ENCODE data around the gene IL5.
A peak's percentile ranks its signal among the peaks of the same experiment; 100 is the strongest.
"Not testable (repeated sequence)": the region's sequence is repeated elsewhere in the genome, so short reads cannot be mapped to it uniquely, and the experiment has no call there.

IL5 gene

GRCh38 chr5:132528866-132529634 is 14.3 kb downstream of the IL5 start:
- DNase-seq (ENCODE audit: low read depth), result no peak

- DNase-seq (ENCODE audit: low read depth), result no peak
These were observed 15.3 kb downstream of the IL5 start for GRCh38 chr5:132528021-132528420.

- no peak for DNase-seq (ENCODE audit: low read depth)
These were observed 16.3 kb downstream of the IL5 start for GRCh38 chr5:132526974-132527564.

- no peak for DNase-seq (ENCODE audit: low read depth)
These were observed 16.9 kb downstream of the IL5 start for GRCh38 chr5:132526290-132526973.

DNA sequence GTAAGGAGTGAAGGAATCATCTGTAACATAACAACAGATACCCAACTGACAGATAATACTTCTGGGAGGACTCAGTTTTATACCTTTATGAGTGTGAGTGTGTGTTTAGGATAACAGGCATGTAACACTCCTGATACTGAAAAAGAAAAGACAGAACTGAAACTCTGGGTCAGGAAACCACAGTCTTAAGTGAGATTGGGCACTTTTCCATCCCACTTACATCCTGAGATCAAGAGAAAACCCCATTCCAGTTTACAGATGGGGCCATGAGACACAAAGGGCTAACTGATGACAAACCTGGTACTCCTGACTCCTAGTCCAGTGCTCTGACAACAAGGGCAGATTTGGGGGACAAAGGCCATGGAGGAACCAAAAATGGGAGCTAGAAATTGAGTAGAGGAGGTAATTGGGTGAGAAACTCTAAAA is 18.0 kb downstream of the IL5 start:
- DNase-seq (ENCODE audit: low read depth), result no peak

GRCh38 chr5:132524877-132525276 is 18.4 kb downstream of the IL5 start:
- DNase-seq (ENCODE audit: low read depth), result not testable (repeated sequence)

DNA sequence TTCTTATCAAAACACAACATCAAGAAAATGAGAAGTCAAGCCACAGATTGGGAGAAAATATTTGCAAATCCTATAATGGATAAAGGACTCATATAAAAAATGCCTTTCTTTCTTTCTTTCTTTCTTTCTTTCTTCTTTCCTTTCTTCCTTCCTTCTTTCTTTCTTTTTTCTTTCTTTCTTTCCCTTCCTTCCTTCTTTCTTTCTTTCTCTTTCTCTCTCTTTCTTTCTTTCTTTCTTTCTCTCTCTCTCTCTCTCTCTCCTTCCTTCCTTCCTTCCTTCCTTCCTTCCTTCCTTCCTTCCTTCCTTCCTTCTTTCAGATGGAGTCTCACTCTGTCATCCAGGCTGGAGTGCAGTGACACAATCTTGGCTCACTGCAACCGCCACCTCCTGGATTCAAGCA is 21.3 kb downstream of the IL5 start:
- DNase-seq (ENCODE audit: low read depth), result not testable (repeated sequence)

DNA sequence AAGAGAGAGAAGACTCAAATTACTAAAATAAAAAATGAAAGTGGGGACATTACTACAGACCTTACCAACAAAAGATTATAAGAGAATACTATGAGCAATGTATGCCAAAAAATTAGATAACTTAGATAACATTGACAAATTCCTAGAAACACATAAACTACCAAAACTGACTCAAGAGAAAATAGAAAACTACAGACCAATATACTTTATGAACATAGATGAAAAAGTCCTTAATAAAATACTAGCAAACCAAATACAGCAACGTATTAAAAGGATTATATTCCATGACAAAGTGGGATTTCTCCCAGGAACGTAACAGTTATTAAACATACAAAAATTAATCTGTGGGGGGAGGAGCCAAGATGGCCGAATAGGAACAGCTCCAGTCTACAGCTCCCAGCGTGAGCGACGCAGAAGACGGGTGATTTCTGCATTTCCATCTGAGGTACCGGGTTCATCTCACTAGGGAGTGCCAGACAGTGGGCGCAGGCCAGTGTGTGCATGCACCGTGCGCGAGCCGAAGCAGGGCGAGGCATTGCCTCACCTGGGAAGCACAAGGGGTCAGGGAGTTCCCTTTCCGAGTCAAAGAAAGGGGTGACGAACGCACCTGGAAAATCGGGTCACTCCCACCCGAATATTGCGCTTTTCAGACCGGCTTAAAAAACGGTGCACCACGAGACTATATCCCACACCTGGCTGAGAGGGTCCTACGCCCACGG is 29.5 kb downstream of the IL5 start:
- not testable (repeated sequence) for DNase-seq (ENCODE audit: low read depth)

DNA sequence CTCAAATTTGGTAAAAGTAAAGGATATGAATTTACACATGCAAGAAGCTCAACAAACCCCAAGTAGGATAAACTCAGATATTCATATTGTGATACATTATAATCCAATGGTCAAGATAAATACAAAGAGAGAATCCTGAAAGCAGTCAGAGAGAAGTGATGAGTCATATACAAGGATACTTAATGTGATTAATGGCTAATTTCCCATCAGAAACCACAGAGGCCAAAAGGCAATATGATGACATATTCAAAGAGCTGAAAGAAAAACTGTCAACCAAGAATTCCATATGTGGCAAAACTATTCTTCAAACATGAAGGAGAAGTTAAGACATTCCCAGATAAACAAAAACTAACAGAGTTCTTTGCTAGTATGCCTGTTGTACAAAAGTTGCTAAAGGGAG is 33.2 kb downstream of the IL5 start:
- DNase-seq (ENCODE audit: low read depth), result peak; percentile 71

- DNase-seq (ENCODE audit: low read depth), result peak; percentile 98
These were observed 37.1 kb downstream of the IL5 start for GRCh38 chr5:132506094-132506692.

- no peak for DNase-seq (ENCODE audit: low read depth)
These were observed 37.7 kb downstream of the IL5 start for GRCh38 chr5:132505641-132506040.

DNA sequence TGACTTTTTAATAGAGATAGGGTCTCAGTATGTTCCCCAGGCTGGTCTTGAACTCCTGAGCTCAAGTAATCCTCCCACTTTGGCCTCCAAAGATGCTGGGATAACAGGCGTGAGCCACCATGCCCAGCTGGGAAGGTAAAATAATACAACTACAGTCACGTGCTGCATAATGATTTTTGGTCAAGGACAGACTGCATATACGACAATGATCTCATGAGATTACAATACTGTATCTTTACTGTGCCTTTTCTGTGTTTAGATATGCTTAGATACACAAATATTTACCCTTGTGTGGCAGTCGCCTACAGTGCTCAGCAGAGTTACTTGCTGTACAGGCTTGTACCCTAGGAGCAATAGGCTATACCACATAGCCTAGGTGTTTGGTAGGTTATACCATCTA is 38.6 kb downstream of the IL5 start:
- no peak for DNase-seq (ENCODE audit: low read depth)

- no peak for DNase-seq (ENCODE audit: low read depth)
These were observed 40.1 kb downstream of the IL5 start for GRCh38 chr5:132503244-132503643.

DNA sequence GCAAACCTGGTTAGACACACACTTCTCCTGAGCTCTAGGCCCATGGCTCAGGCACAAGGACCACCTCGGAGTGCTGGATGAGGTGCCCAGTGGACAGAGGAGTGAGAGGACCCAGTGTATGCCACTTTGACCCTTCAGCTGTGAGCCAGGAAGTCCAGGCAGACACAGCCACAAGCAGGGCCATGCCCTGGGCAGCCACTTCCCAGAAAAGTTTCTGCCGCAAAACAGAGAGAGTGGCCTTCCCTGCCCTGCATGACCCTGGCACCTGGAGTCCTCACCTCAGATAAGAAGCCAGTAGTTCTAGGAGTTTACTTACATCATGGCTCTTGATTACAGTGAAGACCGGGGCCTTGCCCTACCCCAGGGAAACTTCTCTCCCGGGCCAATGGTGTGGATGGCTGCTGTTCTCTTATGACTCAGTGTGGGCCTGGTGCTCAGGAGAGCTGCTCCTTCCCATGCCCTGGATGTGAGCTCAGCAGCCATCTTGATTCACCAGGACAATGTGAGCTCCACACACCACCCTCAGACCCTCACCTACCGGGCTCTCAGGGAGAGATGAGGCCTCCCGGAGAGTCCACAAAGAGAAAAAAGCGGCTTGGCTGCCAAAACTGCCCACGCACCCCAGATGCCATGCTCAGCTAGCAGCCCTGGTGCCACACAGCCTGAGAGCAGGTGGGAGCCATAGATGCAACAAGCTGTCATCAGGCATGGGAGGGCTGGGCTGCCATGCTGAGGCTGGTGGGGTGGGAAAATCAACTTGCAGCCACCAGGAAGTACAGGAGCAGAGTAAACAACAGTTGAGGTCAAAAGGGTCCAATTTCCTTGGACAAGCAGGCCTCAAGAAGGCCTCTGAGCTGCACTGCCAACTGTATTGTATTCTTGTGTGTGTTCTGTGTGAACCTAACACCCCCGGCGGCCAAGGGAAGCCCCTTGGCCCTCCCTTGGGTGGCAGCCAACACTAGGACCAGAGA is 41.1 kb downstream of the IL5 start:
- DNase-seq (ENCODE audit: low read depth), result no peak

- no peak for DNase-seq (ENCODE audit: low read depth)
These were observed 41.7 kb downstream of the IL5 start for GRCh38 chr5:132501629-132501956.

DNA sequence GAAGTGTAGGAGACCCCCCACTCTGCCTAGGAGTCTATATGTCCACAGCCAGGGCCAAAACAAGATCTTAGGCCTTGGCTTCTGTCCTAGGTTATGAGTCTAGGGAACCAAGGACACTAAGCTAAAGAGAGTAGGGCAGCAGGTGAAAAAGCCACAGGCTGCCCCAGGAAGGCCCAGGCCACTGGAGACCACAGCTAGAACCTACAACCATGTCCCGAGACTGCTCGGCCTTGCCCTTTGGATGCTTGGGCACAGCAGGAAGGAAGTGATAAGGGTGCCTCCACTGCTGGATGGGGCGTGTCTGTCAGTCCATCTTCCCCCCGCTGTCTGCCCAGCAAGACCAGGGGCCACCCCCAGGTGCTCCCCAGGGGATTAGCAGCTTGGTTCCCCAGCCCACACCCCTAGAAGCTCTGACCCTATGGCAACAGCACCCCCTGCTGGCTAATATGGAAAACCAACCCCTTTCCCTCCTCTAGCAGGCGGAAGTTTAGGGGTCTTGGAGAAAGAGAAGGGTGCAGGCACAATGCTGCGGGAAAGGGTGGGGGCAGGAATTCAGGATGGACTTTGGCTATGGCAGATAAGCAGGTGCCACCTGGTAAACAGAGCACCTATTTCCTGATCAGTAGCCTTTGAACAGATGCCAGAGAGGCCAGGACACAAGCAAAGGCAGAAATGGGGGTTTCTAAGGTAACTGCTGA is 42.2 kb downstream of the IL5 start:
- no peak for DNase-seq (ENCODE audit: low read depth)

- no peak for DNase-seq (ENCODE audit: low read depth)
These were observed 42.9 kb downstream of the IL5 start for GRCh38 chr5:132500244-132500930.

DNA sequence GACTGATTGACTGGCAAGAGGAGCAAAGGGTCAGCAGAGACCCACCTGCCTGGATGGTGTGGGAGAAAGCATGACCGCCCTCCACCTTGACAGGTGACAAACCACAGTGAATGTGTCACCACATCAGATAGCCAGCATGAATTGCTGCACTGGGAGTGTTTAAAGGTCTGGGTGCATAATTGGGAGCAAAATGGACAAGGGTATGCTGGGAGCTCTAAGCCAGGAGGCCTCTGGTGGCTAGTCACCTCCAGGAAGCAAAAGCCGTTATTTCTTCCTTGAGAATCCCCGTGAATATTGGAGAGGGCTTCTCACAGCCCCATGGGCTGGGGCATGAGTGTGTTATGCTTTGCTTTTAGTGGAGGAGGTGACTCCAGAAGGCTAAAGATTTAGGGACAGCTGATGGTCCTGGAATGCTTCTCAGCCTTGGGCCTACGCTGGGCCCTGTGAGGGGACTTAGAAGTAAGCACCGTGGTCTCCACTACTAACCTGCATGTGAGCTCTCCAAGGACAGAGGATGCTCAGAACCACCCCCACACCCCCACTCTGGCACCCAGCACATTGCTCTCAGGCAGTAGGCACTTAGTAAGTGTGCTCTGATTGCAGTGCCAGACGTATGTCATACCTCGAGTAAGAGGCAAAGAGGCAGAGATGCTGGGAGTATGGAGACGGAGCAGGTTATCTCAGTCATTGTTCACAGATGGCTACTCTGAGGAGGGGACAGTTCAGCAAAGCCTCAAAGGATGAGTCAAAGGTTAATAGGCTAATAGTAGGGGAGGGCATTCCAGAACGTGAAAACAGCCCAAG is 43.7 kb downstream of the IL5 start:
- DNase-seq (ENCODE audit: low read depth), result no peak

- DNase-seq (ENCODE audit: low read depth), result no peak
These were observed 44.5 kb downstream of the IL5 start for GRCh38 chr5:132498686-132499271.
